ENCODE measurements around the gene CAMK2A. TPM values are rescaled to one million over a fixed set of nuclear protein-coding genes. Genes with fewer than 3 reads are reported as not detected.
A peak's percentile ranks its signal among the peaks of the same experiment; 100 is the strongest.

The CAMK2A gene
- total RNA-seq, 1 donor from 2014 or later: not detected

- peak; percentile 27 for DNase-seq (ENCODE audit: extremely low read depth, low read depth, low spot score)
Measured at GRCh38 chr5:150317048-150318003, 27.8 kb upstream of the CAMK2A start.

GRCh38 chr5:150316320-150316719, 26.7 kb upstream of the CAMK2A start:
- no peak for DNase-seq (ENCODE audit: extremely low read depth, low read depth, low spot score)

GRCh38 chr5:150315245-150315644, 25.7 kb upstream of the CAMK2A start:
- no peak for DNase-seq (ENCODE audit: extremely low read depth, low read depth, low spot score)

GRCh38 chr5:150313921-150314716, 24.5 kb upstream of the CAMK2A start:
- DNase-seq (ENCODE audit: extremely low read depth, low read depth, low spot score): no peak

- no peak for DNase-seq (ENCODE audit: extremely low read depth, low read depth, low spot score)
Measured at GRCh38 chr5:150313501-150313900, 23.9 kb upstream of the CAMK2A start.

GRCh38 chr5:150312518-150312917, 22.9 kb upstream of the CAMK2A start:
- no peak for DNase-seq (ENCODE audit: extremely low read depth, low read depth, low spot score)

GRCh38 chr5:150311015-150311692, 21.6 kb upstream of the CAMK2A start:
- no peak for DNase-seq (ENCODE audit: extremely low read depth, low read depth, low spot score)

- DNase-seq (ENCODE audit: extremely low read depth, low read depth, low spot score): no peak
Measured at GRCh38 chr5:150310246-150310645, 20.7 kb upstream of the CAMK2A start.

GRCh38 chr5:150309886-150310239, 20.3 kb upstream of the CAMK2A start:
- DNase-seq (ENCODE audit: extremely low read depth, low read depth, low spot score): no peak

GRCh38 chr5:150309101-150309885, 19.7 kb upstream of the CAMK2A start:
- no peak for DNase-seq (ENCODE audit: extremely low read depth, low read depth, low spot score)

GRCh38 chr5:150307617-150308426, 18.2 kb upstream of the CAMK2A start:
- no peak for DNase-seq (ENCODE audit: extremely low read depth, low read depth, low spot score)

- DNase-seq (ENCODE audit: extremely low read depth, low read depth, low spot score): no peak
Measured at GRCh38 chr5:150306775-150307174, 17.2 kb upstream of the CAMK2A start.

- no peak for DNase-seq (ENCODE audit: extremely low read depth, low read depth, low spot score)
Measured at GRCh38 chr5:150305557-150305956, 16.0 kb upstream of the CAMK2A start.

GRCh38 chr5:150305095-150305494, 15.5 kb upstream of the CAMK2A start:
- no peak for DNase-seq (ENCODE audit: extremely low read depth, low read depth, low spot score)

- DNase-seq (ENCODE audit: extremely low read depth, low read depth, low spot score): no peak
Measured at GRCh38 chr5:150304481-150305081, 15.0 kb upstream of the CAMK2A start.

- DNase-seq (ENCODE audit: extremely low read depth, low read depth, low spot score): no peak
Measured at GRCh38 chr5:150303660-150304386, 14.2 kb upstream of the CAMK2A start.

- no peak for DNase-seq (ENCODE audit: extremely low read depth, low read depth, low spot score)
Measured at GRCh38 chr5:150303070-150303615, 13.6 kb upstream of the CAMK2A start.
